ENCODE results near the gene SLC16A4.

The SLC16A4 gene

GRCh38 chr1:110393691-110394492 is 3.1 kb upstream of the SLC16A4 start:
- no peak overlapping the region for H3K4me3 ChIP-seq (ENCODE audit: low read depth, low read length)
- no peak for TF ChIP-seq CTCF (conservative IDR thresholded peaks at IDR 0.05; ENCODE audit: low read depth, low read length)
- peak; percentile 87 for DNase-seq (ENCODE audit: low read depth)

GRCh38 chr1:110393286-110393685 is 2.5 kb upstream of the SLC16A4 start:
- no peak overlapping the region for H3K4me3 ChIP-seq (ENCODE audit: low read depth, low read length)
- no peak for TF ChIP-seq CTCF (conservative IDR thresholded peaks at IDR 0.05; ENCODE audit: low read depth, low read length)
- DNase-seq (ENCODE audit: low read depth) = peak; percentile 34

GRCh38 chr1:110390096-110390495 is 730 bp downstream of the SLC16A4 start:
- peak; percentile 29 for TF ChIP-seq CTCF (conservative IDR thresholded peaks at IDR 0.05; ENCODE audit: low read depth, low read length)
- peak overlapping the region; percentile 54 for H3K4me3 ChIP-seq (ENCODE audit: low read depth, low read length)
- DNase-seq (ENCODE audit: low read depth) = peak; percentile 91

GRCh38 chr1:110387048-110387754 is 3.6 kb downstream of the SLC16A4 start:
- DNase-seq (ENCODE audit: low read depth) = no peak
- TF ChIP-seq CTCF (conservative IDR thresholded peaks at IDR 0.05; ENCODE audit: low read depth, low read length) = no peak
- no peak overlapping the region for H3K4me3 ChIP-seq (ENCODE audit: low read depth, low read length)

GRCh38 chr1:110385369-110385768 is 5.5 kb downstream of the SLC16A4 start:
- no peak overlapping the region for H3K4me3 ChIP-seq (ENCODE audit: low read depth, low read length)
- no peak for DNase-seq (ENCODE audit: low read depth)

GRCh38 chr1:110384581-110385321 is 6.1 kb downstream of the SLC16A4 start:
- H3K4me3 ChIP-seq (ENCODE audit: low read depth, low read length) = no peak overlapping the region
- no peak for DNase-seq (ENCODE audit: low read depth)
- no peak for TF ChIP-seq CTCF (conservative IDR thresholded peaks at IDR 0.05; ENCODE audit: low read depth, low read length)

More at GRCh38 chr1:110385369-110385768, 5.5 kb downstream of the SLC16A4 start:
- no peak for TF ChIP-seq CTCF (conservative IDR thresholded peaks at IDR 0.05; ENCODE audit: low read depth, low read length)
